Panc1 (cell line): ENCODE results near the gene SLC12A3. TPM values are rescaled to one million over a fixed set of nuclear protein-coding genes. Genes with fewer than 3 reads are reported as not detected.

ENCODE experiments used
- ATAC-seq: fragments of 200-7000 bp; cut with Tn5 transposase; 2 replicates; pipeline ENCODE4 v1.9.1; 2020; ENCODE audit warnings: mild to moderate bottlenecking, moderate library complexity
- BruUV-seq: library from RNA; stranded (reverse); fragments of 400-500 nt; replicated peaks from 2 replicates; lab custom pipeline; 2021; lab: Mats Ljungman, UMichigan
- CTCF ChIA-PET: fragments of 300-600 bp; sonication (Branson Sonifier 250); formaldehyde crosslinking; loops from one replicate; lab custom pipeline; 2022; ENCODE audit warnings: antibody characterized with exemption; lab: Charles Lee
- POLR2A ChIA-PET: fragments of 300-600 bp; sonication (Branson Sonifier 250); formaldehyde crosslinking; loops from one replicate; lab custom pipeline; 2022; ENCODE audit warnings: antibody characterized with exemption; lab: Charles Lee
- DNase-seq: peaks from one replicate; pipeline ENCODE4 v3.0.0-alpha.2; 2010; ENCODE audit warnings: low read depth, low spot score
- H3K27ac ChIP-seq: 2 replicates; pipeline ENCODE4 v1.5.1; 2011; ENCODE audit warnings: mild to moderate bottlenecking, low read length, inconsistent platforms
- H3K27me3 ChIP-seq: fragments of 200-500 bp; sonication (Bioruptor generic); 2 replicates; pipeline ENCODE4 v1.6.0; 2014; ENCODE audit warnings: low read length, inconsistent platforms; ENCODE audit not compliant: control insufficient read depth, insufficient read depth
- H3K36me3 ChIP-seq: fragments of 200-500 bp; sonication (Bioruptor generic); 2 replicates; pipeline ENCODE4 v1.5.1; 2014; ENCODE audit warnings: inconsistent platforms, mild to moderate bottlenecking, low read length, moderate library complexity; ENCODE audit not compliant: control insufficient read depth, insufficient read depth
- H3K4me1 ChIP-seq: 2 replicates; pipeline ENCODE4 v1.5.1; 2011; ENCODE audit warnings: inconsistent platforms, mild to moderate bottlenecking, low read length, moderate library complexity; ENCODE audit not compliant: control insufficient read depth, insufficient read depth
- H3K4me3 ChIP-seq, 2 experiments: 2 replicates each; pipeline ENCODE4 v1.5.1; 2011 to 2012; ENCODE audit warnings: low read depth in 2 of 2, low read length in 2 of 2, mild to moderate bottlenecking in 2 of 2, inconsistent platforms in 1 of 2, moderate library complexity in 1 of 2
- H3K9me3 ChIP-seq: fragments of 200-500 bp; sonication (Bioruptor generic); 2 replicates; pipeline ENCODE4 v1.5.1; 2014; ENCODE audit warnings: low read depth, mild to moderate bottlenecking, inconsistent platforms, low read length, moderate library complexity; ENCODE audit not compliant: control insufficient read depth, insufficient read depth
- CTCF ChIP-seq: fragments of 450-650 bp; IDR thresholded peaks from 2 replicates; pipeline ENCODE4 v1.5.1; 2017; ENCODE audit warnings: mild to moderate bottlenecking
- POLR2AphosphoS5 ChIP-seq: IDR thresholded peaks from 2 replicates; pipeline ENCODE4 v1.6.1; 2012; ENCODE audit warnings: mild to moderate bottlenecking, low read depth, low read length, moderate library complexity
- REST ChIP-seq, 2 experiments: IDR thresholded peaks; 2 replicates each; pipeline ENCODE4 v1.6.1; 2011 to 2012; ENCODE audit warnings: low read depth in 2 of 2, control low read depth in 1 of 2, low read length in 1 of 2, mild to moderate bottlenecking in 1 of 2, moderate library complexity in 1 of 2; ENCODE audit not compliant: insufficient read depth in 1 of 2
- SIN3A ChIP-seq: IDR thresholded peaks from 2 replicates; pipeline ENCODE4 v1.6.1; 2012; ENCODE audit warnings: low read depth, mild to moderate bottlenecking, low read length, moderate library complexity, borderline replicate concordance; ENCODE audit not compliant: insufficient read depth
- TCF7L2 ChIP-seq: IDR thresholded peaks from 2 replicates; pipeline ENCODE4 v1.6.1; 2011; ENCODE audit warnings: mild to moderate bottlenecking, low read depth, low read length, inconsistent platforms
- in situ Hi-C: cut with HindIII; loops from 2 replicates; pipeline ENCODE4 v1.10.0; 2016; ENCODE audit warnings: low sequenced_read_pairs, low pct_unique_long_range_greater_than_20kb
- intact Hi-C: fragments of 100-400 bp; cut with micrococcal nuclease; formaldehyde crosslinking; loops from one replicate; pipeline ENCODE4 v1.10.0; 2022; ENCODE audit not compliant: unreplicated experiment
- total RNA-seq: library from RNA; stranded (reverse); gene quantifications from one replicate; pipeline ENCODE4 v1.2.1, GENCODE V29; 2021; ENCODE audit not compliant: unreplicated experiment

The SLC12A3 gene
- total RNA-seq, 1 experiment from 2014 or later, result 0.15 TPM

GRCh38 chr16:56856876-56857447, 8.0 kb upstream of the SLC12A3 start:
- in situ Hi-C loops (no loop called here), intact Hi-C loops (no loop called here)
- BruUV-seq, result no TSS peak
- H3K9me3 ChIP-seq, result no peaks in the 10 kb centered on the region
- CTCF ChIA-PET, result no interaction called here
- no peak overlapping the region for H3K4me3 ChIP-seq
- peaks cover 13% of the 10 kb centered on the region for H3K4me1 ChIP-seq
- POLR2A ChIA-PET, result no interaction called here
- no peaks in the 10 kb centered on the region for H3K36me3 ChIP-seq
- H3K27ac ChIP-seq, result no peak overlapping the region
- no peak for DNase-seq
- ATAC-seq, result no peak
- TF ChIP-seq CTCF (no peak), SIN3A (no peak), POLR2AphosphoS5 (no peak), TCF7L2 (no peak)
- H3K27me3 ChIP-seq, result no peaks in the 10 kb centered on the region

GRCh38 chr16:56858374-56858773, 6.6 kb upstream of the SLC12A3 start:
- no TSS peak for BruUV-seq
- no peaks in the 10 kb centered on the region for H3K9me3 ChIP-seq
- ATAC-seq, result no peak
- H3K4me3 ChIP-seq, result no peak overlapping the region
- ChIA-PET POLR2A (no interaction called here), CTCF (no interaction called here)
- H3K27ac ChIP-seq, result no peak overlapping the region
- intact Hi-C loops (no loop called here), in situ Hi-C loops (no loop called here)
- no peaks in the 10 kb centered on the region for H3K36me3 ChIP-seq
- peaks cover 13% of the 10 kb centered on the region for H3K4me1 ChIP-seq
- no peaks in the 10 kb centered on the region for H3K27me3 ChIP-seq
- no peak for DNase-seq
- TF ChIP-seq CTCF (no peak), REST (IDR thresholded peaks at IDR 0.05; ENCODE audit: insufficient read depth in 1 of 2, low read depth in 2 of 2, low read length in 1 of 2) (no peak), TCF7L2 (no peak), SIN3A (no peak), POLR2AphosphoS5 (no peak)
